ENCODE measurements around the gene CCR7.

Gene CCR7

DNA sequence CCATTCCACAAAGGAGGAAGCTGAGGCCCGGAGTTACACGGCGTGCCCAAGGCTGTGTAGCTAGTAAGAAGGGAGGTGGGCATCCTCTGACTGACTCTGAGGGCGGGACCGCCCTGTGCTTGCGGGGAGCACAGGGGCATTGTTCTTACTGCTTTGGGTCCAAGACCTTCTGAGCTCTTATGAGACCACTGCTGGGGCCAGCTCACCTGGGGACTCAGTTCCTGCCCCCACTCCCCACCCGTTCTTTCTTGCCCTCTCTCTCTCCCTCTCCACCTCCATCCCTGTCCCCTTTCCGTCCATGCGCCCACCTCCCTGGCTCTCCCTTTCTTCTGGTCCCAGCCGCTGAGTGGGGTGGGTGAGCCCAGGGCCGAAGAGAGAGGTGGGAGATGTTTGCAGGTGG is 19.6 kb downstream of the CCR7 start:
- no peak for TF ChIP-seq ZFX (IDR thresholded peaks at IDR 0.05)
- TF ChIP-seq, protein P1, sequence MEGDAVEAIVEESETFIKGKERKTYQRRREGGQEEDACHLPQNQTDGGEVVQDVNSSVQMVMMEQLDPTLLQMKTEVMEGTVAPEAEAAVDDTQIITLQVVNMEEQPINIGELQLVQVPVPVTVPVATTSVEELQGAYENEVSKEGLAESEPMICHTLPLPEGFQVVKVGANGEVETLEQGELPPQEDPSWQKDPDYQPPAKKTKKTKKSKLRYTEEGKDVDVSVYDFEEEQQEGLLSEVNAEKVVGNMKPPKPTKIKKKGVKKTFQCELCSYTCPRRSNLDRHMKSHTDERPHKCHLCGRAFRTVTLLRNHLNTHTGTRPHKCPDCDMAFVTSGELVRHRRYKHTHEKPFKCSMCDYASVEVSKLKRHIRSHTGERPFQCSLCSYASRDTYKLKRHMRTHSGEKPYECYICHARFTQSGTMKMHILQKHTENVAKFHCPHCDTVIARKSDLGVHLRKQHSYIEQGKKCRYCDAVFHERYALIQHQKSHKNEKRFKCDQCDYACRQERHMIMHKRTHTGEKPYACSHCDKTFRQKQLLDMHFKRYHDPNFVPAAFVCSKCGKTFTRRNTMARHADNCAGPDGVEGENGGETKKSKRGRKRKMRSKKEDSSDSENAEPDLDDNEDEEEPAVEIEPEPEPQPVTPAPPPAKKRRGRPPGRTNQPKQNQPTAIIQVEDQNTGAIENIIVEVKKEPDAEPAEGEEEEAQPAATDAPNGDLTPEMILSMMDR (conservative IDR thresholded peaks at IDR 0.05): no peak
- H3K27ac ChIP-seq: no peak overlapping the region

DNA sequence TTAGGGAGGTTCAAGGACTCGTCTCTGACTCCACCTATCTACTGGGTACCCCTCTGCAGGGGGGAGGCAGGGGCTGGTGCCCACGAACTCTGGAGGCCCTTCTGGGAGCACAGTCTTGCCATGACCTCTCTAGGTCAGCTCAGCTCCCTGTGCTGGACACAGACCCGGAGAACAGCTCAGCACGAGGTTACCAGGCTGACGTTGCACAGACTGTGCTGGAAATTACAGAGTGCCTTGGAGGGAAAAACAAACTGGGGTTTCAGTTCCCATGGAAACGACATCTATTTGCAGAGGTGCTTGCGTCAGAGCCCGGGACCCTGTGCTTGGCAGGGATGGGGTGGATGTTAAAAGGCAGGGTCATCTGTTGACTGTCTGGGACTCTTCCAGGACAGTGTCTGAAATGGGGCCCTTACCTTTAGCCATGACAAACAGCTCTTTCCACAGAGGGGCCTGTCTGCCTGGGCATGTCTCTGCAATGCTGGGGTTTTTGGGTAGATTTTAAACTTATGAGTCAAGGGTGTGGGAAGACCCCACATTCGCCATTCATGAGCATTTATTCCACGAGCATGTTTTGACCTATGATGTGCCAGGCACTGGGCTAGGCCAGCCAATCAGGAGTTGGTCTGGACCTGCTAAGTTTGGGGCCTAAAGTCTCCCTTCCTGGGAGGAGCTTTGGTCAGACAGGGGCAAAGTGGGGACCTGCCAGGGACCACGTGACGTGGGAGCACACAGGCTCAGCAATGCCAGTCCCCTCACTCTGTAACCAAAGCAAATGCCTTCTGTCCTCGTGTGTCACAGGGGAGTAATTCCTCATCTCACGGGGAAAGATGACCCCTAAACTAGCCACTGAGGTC is 22.5 kb downstream of the CCR7 start:
- no peak for TF ChIP-seq ZFX (IDR thresholded peaks at IDR 0.05)
- TF ChIP-seq, protein P1 (conservative IDR thresholded peaks at IDR 0.05): no peak
- H3K27ac ChIP-seq: no peak overlapping the region

DNA sequence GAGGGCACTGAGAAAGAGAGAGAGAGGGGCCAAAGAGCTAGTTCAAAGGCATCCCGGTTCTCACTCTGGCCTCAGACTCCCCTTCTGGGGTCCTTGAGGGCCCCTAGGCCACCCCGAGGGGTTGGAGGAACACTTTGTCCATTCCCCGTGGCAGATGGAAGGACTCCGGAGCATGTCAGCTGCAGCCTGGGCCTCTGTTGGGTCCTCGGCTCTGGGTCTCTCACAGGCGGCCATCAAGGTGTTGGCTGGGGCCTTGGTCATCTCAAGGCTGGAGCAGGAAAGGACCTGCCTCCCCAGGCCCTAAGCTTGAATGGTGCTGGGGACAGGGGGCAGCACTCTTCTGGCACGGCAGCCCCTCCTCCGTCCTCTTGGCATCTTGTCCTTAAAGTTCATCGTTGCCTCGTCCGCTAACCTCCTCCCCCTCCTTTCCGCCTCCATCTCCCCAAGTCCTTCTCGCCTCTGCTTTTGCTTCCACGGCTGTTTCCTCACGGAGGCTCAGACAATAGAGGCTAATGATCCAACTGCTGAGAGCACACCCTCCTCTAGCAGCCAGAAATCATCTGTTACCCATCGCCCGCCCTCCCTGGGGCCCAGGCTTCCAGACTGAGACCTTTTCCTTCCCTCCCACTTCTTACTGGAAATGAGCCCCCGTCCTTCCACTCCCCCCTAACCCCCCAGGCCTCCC is 23.3 kb downstream of the CCR7 start:
- no peak overlapping the region for H3K27ac ChIP-seq
- TF ChIP-seq, protein P1 (conservative IDR thresholded peaks at IDR 0.05): no peak
- no peak for TF ChIP-seq ZFX (IDR thresholded peaks at IDR 0.05)

DNA sequence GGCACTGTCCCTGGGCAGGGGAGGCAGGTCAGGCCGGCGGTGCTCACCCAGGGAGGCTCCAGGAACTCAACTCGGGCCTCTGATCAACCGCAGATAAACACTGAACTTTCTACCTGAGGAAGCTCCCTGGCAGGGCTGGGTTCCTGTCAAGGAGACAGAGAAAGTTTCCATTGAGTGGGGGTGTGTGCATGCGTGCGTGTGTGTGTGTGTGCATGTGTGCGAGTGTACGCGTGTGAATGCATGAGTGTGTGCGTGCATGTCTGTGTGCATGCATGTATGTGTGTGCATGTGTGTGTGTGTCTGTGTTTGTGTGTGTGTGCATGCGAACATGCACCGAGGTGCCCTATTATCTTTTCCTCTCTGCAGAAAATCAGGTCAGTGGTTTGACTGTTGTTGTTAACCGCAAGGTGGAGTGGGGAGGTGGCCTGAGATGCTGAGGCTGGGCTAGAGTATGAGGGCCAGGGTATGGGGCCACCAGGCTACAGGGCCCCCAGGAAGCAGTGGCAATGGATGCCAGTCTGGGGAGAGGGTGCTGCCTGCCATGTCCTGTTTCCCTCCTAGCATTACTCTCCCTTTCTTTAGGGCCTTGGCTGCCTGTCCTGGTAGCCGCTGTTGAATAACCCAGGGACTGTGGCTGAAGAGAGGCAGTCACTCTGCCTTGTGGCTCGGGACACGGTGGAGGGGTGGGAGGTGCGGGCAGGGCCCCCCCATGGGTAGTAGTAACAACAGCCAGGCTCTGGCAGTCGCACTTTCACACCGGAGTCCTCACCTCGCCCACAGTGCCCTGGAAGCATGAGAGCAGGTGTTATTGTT is 24.0 kb downstream of the CCR7 start:
- TF ChIP-seq ZFX (IDR thresholded peaks at IDR 0.05): no peak
- TF ChIP-seq, protein P1 (conservative IDR thresholded peaks at IDR 0.05): no peak
- no peak overlapping the region for H3K27ac ChIP-seq

DNA sequence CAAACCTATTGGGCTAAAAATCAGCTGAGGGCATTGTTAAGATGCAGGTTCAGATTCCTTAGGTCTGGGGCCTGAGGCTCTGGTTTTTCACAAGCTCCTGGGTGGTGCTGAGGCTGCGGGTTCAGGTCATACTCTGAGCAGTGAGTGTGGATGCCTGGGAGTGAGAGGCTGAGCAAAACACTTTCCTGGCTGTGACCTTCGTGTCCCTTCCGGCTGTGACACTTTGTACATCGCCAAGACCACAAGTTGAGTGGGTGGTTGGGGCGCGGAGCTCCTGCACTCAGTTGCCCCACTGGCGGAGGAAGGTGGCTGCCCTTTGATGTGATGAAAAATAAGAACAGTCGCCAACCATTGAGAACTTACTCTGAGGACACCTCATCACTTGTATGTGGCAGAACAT is 24.8 kb downstream of the CCR7 start:
- no peak overlapping the region for H3K27ac ChIP-seq
- TF ChIP-seq ZFX (IDR thresholded peaks at IDR 0.05): no peak
- TF ChIP-seq, protein P1 (conservative IDR thresholded peaks at IDR 0.05): no peak

DNA sequence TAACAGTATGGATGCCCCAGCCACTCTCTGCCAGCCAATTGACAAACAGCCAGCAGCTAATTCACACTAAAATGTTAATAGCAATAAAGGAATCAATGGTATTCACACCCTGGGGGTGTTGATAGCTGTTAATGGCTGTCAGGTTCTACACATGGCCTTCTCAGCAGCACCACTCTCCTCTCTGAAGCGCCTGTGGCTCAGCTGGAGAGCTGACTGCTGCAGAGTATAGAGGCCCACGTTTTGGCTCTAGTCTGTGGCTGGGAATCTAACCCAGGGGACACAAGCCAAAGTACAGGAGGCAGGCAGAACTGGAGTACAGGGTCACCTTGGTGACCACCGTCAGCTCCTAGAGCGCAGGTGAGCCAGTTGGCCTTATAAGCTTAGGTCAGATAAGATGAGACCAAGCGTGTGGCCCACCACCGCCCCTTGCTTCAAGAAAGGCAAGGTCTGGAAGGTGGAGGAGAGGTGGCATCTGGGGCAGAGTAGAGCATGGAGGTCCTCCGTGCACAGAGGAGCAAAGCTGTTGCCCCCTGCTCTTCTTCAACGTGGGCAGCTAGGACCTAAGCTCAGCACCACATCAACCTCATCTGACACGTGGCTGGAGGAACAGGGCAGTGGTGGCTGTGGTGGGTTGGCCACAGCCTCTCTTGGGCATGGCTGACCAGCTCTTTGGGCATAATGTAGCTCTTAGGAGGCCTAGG is 25.4 kb downstream of the CCR7 start:
- no peak overlapping the region for H3K27ac ChIP-seq
- TF ChIP-seq, protein P1 (conservative IDR thresholded peaks at IDR 0.05): no peak
- TF ChIP-seq ZFX (IDR thresholded peaks at IDR 0.05): no peak
